Measurements from ENCODE around the gene TFAP2E.

GRCh38 chr1:35603468-35603867, 30.4 kb downstream of the TFAP2E start:
- no peak for TF ChIP-seq ZNF384 (IDR thresholded peaks at IDR 0.05)
- TF ChIP-seq SP1 (IDR thresholded peaks at IDR 0.05): no peak
- TF ChIP-seq ARNT (IDR thresholded peaks at IDR 0.05): no peak
- no peak for TF ChIP-seq BHLHE40 (IDR thresholded peaks at IDR 0.05; ENCODE audit: borderline replicate concordance)
- TF ChIP-seq FOXM1 (IDR thresholded peaks at IDR 0.05; ENCODE audit: borderline replicate concordance): no peak
- no peak for TF ChIP-seq PKNOX1 (IDR thresholded peaks at IDR 0.05)
- TF ChIP-seq NFRKB (IDR thresholded peaks at IDR 0.05): no peak
- no peak for TF ChIP-seq FOXA1 (IDR thresholded peaks at IDR 0.05)
- TF ChIP-seq L3MBTL2 (conservative IDR thresholded peaks at IDR 0.05): no peak
- TF ChIP-seq TARDBP (IDR thresholded peaks at IDR 0.05): no peak
- no peak for TF ChIP-seq HDGF (IDR thresholded peaks at IDR 0.05; ENCODE audit: borderline replicate concordance)

All from HEK293T (cell line).